Suprapubic skin (tissue), 4 donors: ENCODE measurements around the gene PDS5A.

Experiments
- CTCF ChIP-seq, 2 donors: fragments of 200-600 bp in 1 of 2; fragments of 450-650 bp in 1 of 2; sonication (generic) in 1 of 2; IDR thresholded peaks; one replicate each; pipeline ENCODE4 v1.5.1; 2016 to 2019; ENCODE audit warnings: antibody characterized with exemption in 2 of 2, mild to moderate bottlenecking in 1 of 2, moderate library complexity in 1 of 2
- EP300 ChIP-seq: sonication (generic); formaldehyde crosslinking; IDR thresholded peaks from one replicate; pipeline ENCODE4 v1.6.1; 2017; ENCODE audit warnings: antibody characterized with exemption
- POLR2A ChIP-seq, 2 donors: fragments of 450-650 bp; IDR thresholded peaks; one replicate each; pipeline ENCODE4 v1.6.1; 2017; ENCODE audit warnings: antibody characterized with exemption in 2 of 2, mild to moderate bottlenecking in 2 of 2, moderate library complexity in 2 of 2
- POLR2AphosphoS5 ChIP-seq, 3 donors: sonication (generic); formaldehyde crosslinking; IDR thresholded peaks; one replicate each; pipeline ENCODE4 v1.6.1; 2017; ENCODE audit warnings: antibody characterized with exemption in 3 of 3

GRCh38 chr4:39892988-39893692 lies 84.6 kb downstream of the PDS5A start:
- TF ChIP-seq CTCF (IDR thresholded peaks at IDR 0.05) (no peak), EP300 (no peak), POLR2A (IDR thresholded peaks at IDR 0.05) (no peak), POLR2AphosphoS5 (IDR thresholded peaks at IDR 0.05) (no peak)
